Naive thymus-derived CD4-positive, alpha-beta T cell (primary cell): Measurements from ENCODE around the gene CORO1C. TPM values are rescaled to one million over a fixed set of nuclear protein-coding genes. Genes with fewer than 3 reads are reported as not detected.
A peak's percentile ranks its signal among the peaks of the same experiment; 100 is the strongest.

Experiments
- ATAC-seq: fragments of 150-1000 bp; cut with Tn5 transposase; 2 replicates; pipeline ENCODE4 v1.10.0; 2021; ENCODE audit warnings: mild to moderate bottlenecking, moderate library complexity
- CTCF ChIA-PET: fragments of 350-600 bp; sonication (Branson Sonifier 250); formaldehyde crosslinking; loops from one replicate; lab custom pipeline; 2021; ENCODE audit warnings: antibody characterized with exemption; lab: Charles Lee
- POLR2A ChIA-PET: fragments of 350-600 bp; sonication (Branson Sonifier 250); formaldehyde crosslinking; loops from one replicate; lab custom pipeline; 2021; ENCODE audit warnings: antibody characterized with exemption, inconsistent platforms; lab: Charles Lee
- DNase-seq, 9 donors: peaks; one replicate each; pipeline versions ENCODE4 v3.0.0 to v3.0.0-alpha.2; 2020 to 2022; ENCODE audit warnings: mixed read lengths in 1 of 9
- H3K27ac ChIP-seq: one replicate; pipeline ENCODE4 v1.7.0; 2013; ENCODE audit warnings: mild to moderate bottlenecking, low read depth, low read length, moderate library complexity
- H3K27me3 ChIP-seq, 2 donors: one replicate each; pipeline ENCODE4 v1.7.0; 2013; ENCODE audit warnings: low read length in 2 of 2, mild to moderate bottlenecking in 2 of 2, moderate library complexity in 2 of 2; ENCODE audit not compliant: control insufficient read depth in 2 of 2, insufficient read depth in 2 of 2
- H3K36me3 ChIP-seq, 3 experiments: 1 replicate in 2 of 3; 2 replicates in 1 of 3; pipeline ENCODE4 v1.7.0; 2013; ENCODE audit warnings: low read length in 3 of 3, mild to moderate bottlenecking in 3 of 3, moderate library complexity in 1 of 3; ENCODE audit not compliant: insufficient read depth in 3 of 3, control insufficient read depth in 2 of 3
- H3K4me1 ChIP-seq, 2 donors: one replicate each; pipeline ENCODE4 v1.7.0; 2013; ENCODE audit warnings: low read length in 2 of 2, mild to moderate bottlenecking in 2 of 2, moderate library complexity in 1 of 2; ENCODE audit not compliant: control insufficient read depth in 2 of 2, insufficient read depth in 2 of 2
- H3K4me3 ChIP-seq: 2 replicates; pipeline ENCODE4 v1.7.0; 2013; ENCODE audit warnings: mild to moderate bottlenecking, low read length
- H3K9me3 ChIP-seq, 3 experiments: 1 replicate in 2 of 3; 2 replicates in 1 of 3; pipeline ENCODE4 v1.7.0; 2013; ENCODE audit warnings: low read length in 3 of 3; ENCODE audit not compliant: control insufficient read depth in 2 of 3
- H3K27ac Mint-ChIP-seq, 9 donors: one replicate each; pipeline ENCODE4 v1.8.0; 2020 to 2022; ENCODE audit warnings: mixed read lengths in 9 of 9, mild to moderate bottlenecking in 8 of 9, moderate library complexity in 5 of 9, inconsistent platforms in 2 of 9
- H3K27me3 Mint-ChIP-seq, 5 donors: one replicate each; pipeline ENCODE4 v1.8.0; 2021 to 2022; ENCODE audit warnings: mixed read lengths in 5 of 5, mild to moderate bottlenecking in 1 of 5
- H3K36me3 Mint-ChIP-seq, 5 donors: one replicate each; pipeline ENCODE4 v1.8.0; 2020 to 2022; ENCODE audit warnings: mixed read lengths in 5 of 5, mild to moderate bottlenecking in 3 of 5, inconsistent platforms in 1 of 5
- H3K4me1 Mint-ChIP-seq, 7 donors: one replicate each; pipeline ENCODE4 v1.8.0; 2020 to 2022; ENCODE audit warnings: mixed read lengths in 7 of 7, mild to moderate bottlenecking in 3 of 7, inconsistent platforms in 1 of 7
- H3K4me3 Mint-ChIP-seq, 10 donors: one replicate each; pipeline ENCODE4 v1.8.0; 2020 to 2022; ENCODE audit warnings: mild to moderate bottlenecking in 10 of 10, mixed read lengths in 10 of 10, moderate library complexity in 6 of 10, inconsistent platforms in 2 of 10
- H3K9me3 Mint-ChIP-seq, 11 donors: one replicate each; pipeline ENCODE4 v1.8.0; 2020 to 2022; ENCODE audit warnings: mixed read lengths in 11 of 11, mild to moderate bottlenecking in 4 of 11, inconsistent platforms in 1 of 11, moderate library complexity in 1 of 11
- intact Hi-C, 2 donors: fragments of 100-400 bp; cut with micrococcal nuclease; formaldehyde crosslinking; loops; one replicate each; pipeline ENCODE4 v1.15.1; 2023
- polyA plus RNA-seq, 2 donors: library from polyadenylated mRNA; unstranded; fragments of 300-500 nt; fragmentation: Illumina TruSeq; gene quantifications; one replicate each; pipeline ENCODE4 v1.2.3, GENCODE V29; 2021
- total RNA-seq, 6 experiments: library from RNA in 5 of 6; stranded (reverse) in 5 of 6; gene quantifications; 1 replicate in 5 of 6; 2 replicates in 1 of 6; pipeline ENCODE4 v1.2.3 and lab custom pipeline; 2021 to 2026

The CORO1C gene
- total and polyA plus RNA-seq, 7 experiments from 2014 or later: 2.5 to 71.8 (median 8.9) TPM

- Mint-ChIP-seq H3K4me3 (no peak overlapping the region), H3K4me1 (peaks cover 9 to 35% (median 13%) of the 10 kb centered on the region in 7 donors), H3K36me3 (peaks cover 0 to 3% (median 0%) of the 10 kb centered on the region in 5 donors), H3K27me3 (peaks cover 0 to 2% (median 0%) of the 10 kb centered on the region in 5 donors), H3K27ac (no peak overlapping the region), H3K9me3 (no peaks in the 10 kb centered on the region)
- Histone ChIP-seq H3K27ac (no peak overlapping the region), H3K4me3 (no peak overlapping the region), H3K27me3 (no peaks in the 10 kb centered on the region), H3K9me3 (no peaks in the 10 kb centered on the region), H3K4me1 (no peaks in the 10 kb centered on the region), H3K36me3 (no peaks in the 10 kb centered on the region)
- peak; percentile 54 for ATAC-seq
- CTCF ChIA-PET: no interaction called here
- intact Hi-C loops: no loop called here
- DNase-seq: no peak
- POLR2A ChIA-PET: no interaction called here
Measured at GRCh38 chr12:108722992-108723766, 8.1 kb downstream of the CORO1C start.

- Histone ChIP-seq H3K27me3 (no peaks in the 10 kb centered on the region), H3K36me3 (no peaks in the 10 kb centered on the region), H3K4me1 (no peaks in the 10 kb centered on the region), H3K9me3 (no peaks in the 10 kb centered on the region), H3K4me3 (no peak overlapping the region), H3K27ac (no peak overlapping the region)
- H3K9me3 Mint-ChIP-seq: no peaks in the 10 kb centered on the region
- intact Hi-C loops: no loop called here
- no peak overlapping the region for H3K27ac Mint-ChIP-seq
- ChIA-PET CTCF (no interaction called here), POLR2A (interaction anchor here (0.8 kb wide), 1 partner anchor 33 kb away, joined by 3 read pairs; no protein-coding TSS in a partner anchor)
- peaks cover 0 to 2% (median 0%) of the 10 kb centered on the region in 5 donors for H3K27me3 Mint-ChIP-seq
- peaks cover 0 to 3% (median 0%) of the 10 kb centered on the region in 5 donors for H3K36me3 Mint-ChIP-seq
- ATAC-seq: no peak
- no peak overlapping the region for H3K4me3 Mint-ChIP-seq
- peaks cover 9 to 32% (median 13%) of the 10 kb centered on the region in 7 donors for H3K4me1 Mint-ChIP-seq
- DNase-seq: no peak
Measured at GRCh38 chr12:108722463-108722862, 8.9 kb downstream of the CORO1C start.

DNA sequence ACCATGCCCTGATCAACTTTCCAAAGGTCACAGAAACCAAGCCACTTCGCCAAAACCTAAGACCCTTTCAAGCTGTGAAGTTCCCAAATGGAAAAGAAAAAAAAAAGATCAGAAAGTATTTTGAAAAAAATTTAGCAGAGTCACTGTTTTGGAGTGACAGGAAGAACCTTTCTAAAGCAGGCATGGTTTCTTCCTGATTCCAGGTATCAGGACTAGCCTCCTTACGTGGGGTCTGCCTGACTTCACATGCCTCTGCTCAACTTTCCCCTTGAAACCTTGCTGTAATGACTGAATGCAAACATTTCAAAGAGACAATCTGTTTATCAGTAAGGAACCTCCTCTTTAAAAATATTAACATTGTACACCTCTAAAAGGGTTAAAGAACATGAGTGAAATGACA is 9.5 kb downstream of the CORO1C start:
- no peak overlapping the region for H3K27ac Mint-ChIP-seq
- DNase-seq (no peak), ATAC-seq (no peak)
- POLR2A ChIA-PET: interaction anchor here (0.8 kb wide), 1 partner anchor 32 kb away, joined by 3 read pairs; no protein-coding TSS in a partner anchor
- H3K27ac ChIP-seq: no peak overlapping the region
- CTCF ChIA-PET: interaction anchor here (0.6 kb wide), 1 partner anchor 55 kb away, joined by 3 read pairs; no protein-coding TSS in a partner anchor
- intact Hi-C loops: no loop called here
- peaks cover 0 to 2% (median 0%) of the 10 kb centered on the region in 5 donors for H3K27me3 Mint-ChIP-seq
- H3K36me3 Mint-ChIP-seq: peaks cover 0 to 4% (median 0%) of the 10 kb centered on the region in 5 donors
- H3K4me3 ChIP-seq: no peak overlapping the region
- peaks cover 9 to 29% (median 13%) of the 10 kb centered on the region in 7 donors for H3K4me1 Mint-ChIP-seq
- H3K9me3 Mint-ChIP-seq: no peaks in the 10 kb centered on the region
- H3K9me3 ChIP-seq: no peaks in the 10 kb centered on the region
- H3K27me3 ChIP-seq: no peaks in the 10 kb centered on the region
- no peaks in the 10 kb centered on the region for H3K4me1 ChIP-seq
- H3K36me3 ChIP-seq: no peaks in the 10 kb centered on the region
- no peak overlapping the region for H3K4me3 Mint-ChIP-seq

- ChIA-PET CTCF (interaction anchor here (0.6 to 0.7 kb wide), 2 partner anchors 55 to 892 kb away, joined by 3 read pairs; no protein-coding TSS in a partner anchor), POLR2A (interaction anchor here (0.7 kb wide), 1 partner anchor 96 kb away, joined by 3 read pairs; no protein-coding TSS in a partner anchor)
- Mint-ChIP-seq H3K36me3 (peaks cover 0 to 5% (median 0%) of the 10 kb centered on the region in 5 donors), H3K4me3 (no peak overlapping the region), H3K27me3 (peaks cover 0 to 2% (median 0%) of the 10 kb centered on the region in 5 donors), H3K9me3 (no peaks in the 10 kb centered on the region), H3K4me1 (peaks cover 9 to 30% (median 13%) of the 10 kb centered on the region in 7 donors), H3K27ac (no peak overlapping the region)
- intact Hi-C loops: no loop called here
- no peaks in the 10 kb centered on the region for H3K4me1 ChIP-seq
- no peak overlapping the region for H3K27ac ChIP-seq
- no peaks in the 10 kb centered on the region for H3K27me3 ChIP-seq
- no peak for DNase-seq
- no peaks in the 10 kb centered on the region for H3K36me3 ChIP-seq
- no peak for ATAC-seq
- H3K4me3 ChIP-seq: no peak overlapping the region
- H3K9me3 ChIP-seq: no peaks in the 10 kb centered on the region
Measured at GRCh38 chr12:108720757-108721514, 10.4 kb downstream of the CORO1C start.

- Mint-ChIP-seq H3K27ac (peak overlapping the region in 1 of 9 donors; percentile 2), H3K9me3 (no peaks in the 10 kb centered on the region), H3K27me3 (no peaks in the 10 kb centered on the region), H3K4me3 (no peak overlapping the region), H3K4me1 (peaks cover 0 to 12% (median 0%) of the 10 kb centered on the region in 7 donors), H3K36me3 (peaks cover 0 to 5% (median 0%) of the 10 kb centered on the region in 5 donors)
- DNase-seq: no peak
- intact Hi-C loops: no loop called here
- H3K27ac ChIP-seq: no peak overlapping the region
- ATAC-seq: no peak
- no peaks in the 10 kb centered on the region for H3K4me1 ChIP-seq
- CTCF ChIA-PET: no interaction called here
- H3K27me3 ChIP-seq: no peaks in the 10 kb centered on the region
- no peak overlapping the region for H3K4me3 ChIP-seq
- no peaks in the 10 kb centered on the region for H3K36me3 ChIP-seq
- POLR2A ChIA-PET: interaction anchor here (0.6 kb wide), 1 partner anchor 73 kb away, joined by 4 read pairs; no protein-coding TSS in a partner anchor
- H3K9me3 ChIP-seq: no peaks in the 10 kb centered on the region
Measured at GRCh38 chr12:108717243-108717642, 14.1 kb downstream of the CORO1C start.

DNA sequence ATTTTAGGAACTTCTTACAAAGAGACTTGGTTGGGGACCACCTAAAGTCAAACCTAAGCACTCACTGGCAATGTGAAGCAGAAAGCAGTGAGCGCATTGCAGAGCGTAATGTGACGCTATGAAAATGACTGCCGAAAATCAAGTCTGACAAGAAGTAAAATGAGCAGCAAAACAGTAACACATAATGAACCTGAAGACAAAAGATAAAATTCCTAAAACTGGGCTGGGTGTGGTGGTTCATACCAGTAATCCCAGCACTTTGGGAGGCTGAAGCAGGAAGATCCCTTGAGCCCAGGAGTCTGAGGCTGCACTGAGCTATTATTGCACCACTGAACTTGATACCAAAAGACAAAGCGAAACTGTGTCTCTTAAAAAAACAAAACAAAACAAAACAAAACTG is 16.5 kb downstream of the CORO1C start:
- Histone ChIP-seq H3K27ac (no peak overlapping the region), H3K36me3 (no peaks in the 10 kb centered on the region), H3K9me3 (no peaks in the 10 kb centered on the region), H3K27me3 (no peaks in the 10 kb centered on the region), H3K4me1 (no peaks in the 10 kb centered on the region), H3K4me3 (no peak overlapping the region)
- Mint-ChIP-seq H3K9me3 (no peaks in the 10 kb centered on the region), H3K4me3 (no peak overlapping the region), H3K27me3 (no peaks in the 10 kb centered on the region), H3K4me1 (peaks cover 0 to 19% (median 0%) of the 10 kb centered on the region in 7 donors), H3K27ac (no peak overlapping the region), H3K36me3 (peaks cover 0 to 5% (median 0%) of the 10 kb centered on the region in 5 donors)
- ChIA-PET POLR2A (no interaction called here), CTCF (no interaction called here)
- no peak for ATAC-seq
- intact Hi-C loops: no loop called here
- no peak for DNase-seq
